NT2/D1 (cell line): ENCODE measurements around the gene STPG2.

ENCODE experiments used
- SUZ12 ChIP-seq: IDR thresholded peaks from 2 replicates; pipeline ENCODE4 v1.6.1; 2011; ENCODE audit not compliant: insufficient read length, insufficient read depth; ENCODE audit errors: extremely low read depth
- YY1 ChIP-seq: IDR thresholded peaks from 2 replicates; pipeline ENCODE4 v1.6.1; 2011; ENCODE audit not compliant: insufficient read length, insufficient read depth
- ZNF274 ChIP-seq: IDR thresholded peaks from 2 replicates; pipeline ENCODE4 v1.6.1; 2011; ENCODE audit warnings: mild to moderate bottlenecking, low read depth, low read length

- TF ChIP-seq SUZ12: no peak
- no peak for TF ChIP-seq ZNF274
- TF ChIP-seq YY1: no peak
These were observed 301.8 kb downstream of the STPG2 start for GRCh38 chr4:97841512-97841911.
